Ovary (tissue), 9 donors: ENCODE results near the gene TXNDC17. TPM values are rescaled to one million over a fixed set of nuclear protein-coding genes. Genes with fewer than 3 reads are reported as not detected.

Experiments
- DNase-seq, 5 donors: peaks; one replicate each; pipeline ENCODE4 v3.0.0-alpha.2; 2019 to 2020
- H3K27ac ChIP-seq, 2 donors: fragments of 200-600 bp; one replicate each; pipeline versions ENCODE4 v1.5.1 to v1.8.0; 2019 to 2022
- H3K27me3 ChIP-seq: fragments of 200-600 bp; one replicate; pipeline ENCODE4 v1.8.0; 2022
- H3K36me3 ChIP-seq: fragments of 200-600 bp; sonication (generic); one replicate; pipeline ENCODE4 v1.5.1; 2019
- H3K4me1 ChIP-seq: one replicate; pipeline ENCODE4 v1.8.1; 2013; ENCODE audit warnings: mild to moderate bottlenecking, moderate library complexity; ENCODE audit not compliant: insufficient read depth
- H3K4me3 ChIP-seq: fragments of 200-600 bp; sonication (generic); one replicate; pipeline ENCODE4 v1.5.1; 2017
- H3K9me3 ChIP-seq, 2 donors: fragments of 200-600 bp in 1 of 2; sonication (generic) in 1 of 2; one replicate each; pipeline versions ENCODE4 v1.5.1 to v1.8.1; 2013 to 2019; ENCODE audit warnings: mild to moderate bottlenecking in 1 of 2, moderate library complexity in 1 of 2
- EP300 ChIP-seq: sonication (generic); formaldehyde crosslinking; IDR thresholded peaks from one replicate; pipeline ENCODE4 v1.6.1; 2017; ENCODE audit warnings: antibody characterized with exemption
- POLR2A ChIP-seq: fragments of 450-650 bp; IDR thresholded peaks from one replicate; pipeline ENCODE4 v1.6.1; 2017; ENCODE audit warnings: antibody characterized with exemption, mild to moderate bottlenecking, moderate library complexity
- WGBS, 3 donors: extraction: QIAGEN DNeasy Blood & Tissue Kit in 1 of 3; methylation state at CpG; one replicate each; pipeline versions ENCODE4 v1.1.5 to v1.1.7; 2013 to 2017; 5-methylcytosine and 5-hydroxymethylcytosine counted together
- intact Hi-C, 4 donors: fragments of 100-400 bp; cut with DNase I; formaldehyde crosslinking; loops; one replicate each; pipeline versions ENCODE4 v1.11.0 to v1.15.1; 2022 to 2023
- polyA plus RNA-seq, 2 donors: library from polyadenylated mRNA; stranded (reverse); fragments of 200-250 nt in 1 of 2; fragments of 350-450 nt in 1 of 2; fragmentation: Illumina TruSeq in 1 of 2; extraction: RNeasy Lipid Tissue Mini Kit (QIAGEN cat#74804) in 1 of 2; gene quantifications; one replicate each; pipeline ENCODE4 v1.2.3, GENCODE V29; 2013 to 2014
- total RNA-seq, 7 donors: library from RNA; depleted of rRNA in 2 of 7; stranded (reverse); fragments of >200 nt in 2 of 7; fragmentation: NEBNext Ultra II Directional in 3 of 7; extraction: Animal tissue kit (Norgen Biotek cat#: 25700) in 3 of 7; gene quantifications; one replicate each; pipeline versions ENCODE4 v1.1.0 to v1.2.4, GENCODE V29; 2016 to 2023
- TF ChIP-seq, protein P1 (sequence below), 3 donors: fragments of 450-650 bp in 2 of 3; fragments of 200-600 bp in 1 of 3; IDR thresholded peaks; one replicate each; pipeline versions ENCODE4 v1.5.1 to v1.8.0; 2016 to 2022; ENCODE audit warnings: antibody characterized with exemption in 3 of 3, mild to moderate bottlenecking in 1 of 3
- donor health status: DM: no; HTN: no; CAD: no; lungs with moderate emphysema.
- donor health status: DM: no; HTN: no; CAD: no.
- donor health status: Bipolar disorder and iron deficiency.
- donor health status: DM: yes; HTN: yes; CAD: no.
- donor health status: DM: no; HTN: no; CAD: no.
- donor health status: DM: yes; HTN: yes; CAD: no.

TXNDC17 gene
- total and polyA plus RNA-seq, 9 donors: 19.0 to 104 (median 41.3) TPM

DNA sequence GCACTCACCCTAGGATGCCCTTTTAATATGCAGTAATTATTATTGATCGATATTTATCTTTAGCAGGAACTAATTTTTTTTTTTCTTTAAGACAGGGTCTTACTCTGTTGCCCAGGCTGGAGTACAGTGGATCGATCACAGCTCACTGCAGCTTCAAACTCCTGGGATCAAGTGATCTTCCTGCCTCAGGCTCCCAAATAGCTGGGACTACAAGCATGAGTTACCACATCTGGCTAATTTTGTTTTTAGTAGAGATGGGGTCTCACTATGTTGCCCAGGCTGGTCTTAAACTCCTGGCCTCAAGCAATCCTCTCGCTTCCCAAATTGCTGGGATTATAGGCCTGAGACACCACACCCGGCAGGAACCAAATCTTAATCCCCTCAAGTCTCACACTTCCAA is 29.6 kb upstream of the TXNDC17 start:
- Histone ChIP-seq H3K27ac (no peak overlapping the region), H3K36me3 (no peaks in the 10 kb centered on the region)

DNA sequence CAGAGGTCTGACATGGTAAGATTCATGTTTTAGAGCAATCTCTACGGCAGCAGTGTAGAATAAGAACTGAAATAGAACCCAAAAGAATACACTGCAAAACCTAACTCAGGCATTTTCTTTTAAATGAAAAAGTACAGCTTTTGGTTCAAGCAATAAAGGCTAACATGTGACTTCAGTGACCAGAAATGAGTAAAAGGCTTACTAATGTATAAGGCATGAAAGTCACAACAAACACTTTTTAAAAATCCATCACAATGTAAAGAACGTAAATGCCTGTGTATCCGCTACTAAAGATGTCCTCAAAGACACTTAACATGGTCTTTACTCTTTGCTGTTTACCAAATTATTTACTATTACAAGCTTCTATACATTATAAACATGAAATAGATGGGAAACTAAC is 16.9 kb upstream of the TXNDC17 start:
- Histone ChIP-seq H3K4me1 (no peaks in the 10 kb centered on the region), H3K9me3 (no peaks in the 10 kb centered on the region), H3K27ac (no peak overlapping the region), H3K4me3 (no peak overlapping the region), H3K27me3 (no peaks in the 10 kb centered on the region), H3K36me3 (no peaks in the 10 kb centered on the region)
- intact Hi-C loops: no loop called here
- no peak for TF ChIP-seq POLR2A
- TF ChIP-seq, protein P1, sequence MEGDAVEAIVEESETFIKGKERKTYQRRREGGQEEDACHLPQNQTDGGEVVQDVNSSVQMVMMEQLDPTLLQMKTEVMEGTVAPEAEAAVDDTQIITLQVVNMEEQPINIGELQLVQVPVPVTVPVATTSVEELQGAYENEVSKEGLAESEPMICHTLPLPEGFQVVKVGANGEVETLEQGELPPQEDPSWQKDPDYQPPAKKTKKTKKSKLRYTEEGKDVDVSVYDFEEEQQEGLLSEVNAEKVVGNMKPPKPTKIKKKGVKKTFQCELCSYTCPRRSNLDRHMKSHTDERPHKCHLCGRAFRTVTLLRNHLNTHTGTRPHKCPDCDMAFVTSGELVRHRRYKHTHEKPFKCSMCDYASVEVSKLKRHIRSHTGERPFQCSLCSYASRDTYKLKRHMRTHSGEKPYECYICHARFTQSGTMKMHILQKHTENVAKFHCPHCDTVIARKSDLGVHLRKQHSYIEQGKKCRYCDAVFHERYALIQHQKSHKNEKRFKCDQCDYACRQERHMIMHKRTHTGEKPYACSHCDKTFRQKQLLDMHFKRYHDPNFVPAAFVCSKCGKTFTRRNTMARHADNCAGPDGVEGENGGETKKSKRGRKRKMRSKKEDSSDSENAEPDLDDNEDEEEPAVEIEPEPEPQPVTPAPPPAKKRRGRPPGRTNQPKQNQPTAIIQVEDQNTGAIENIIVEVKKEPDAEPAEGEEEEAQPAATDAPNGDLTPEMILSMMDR (IDR thresholded peaks at IDR 0.05): no peak
- TF ChIP-seq EP300: no peak
- no peak for DNase-seq
- WGBS, 3 donors: 96% methylated on average over 3 of the region's 3 CpGs

More for the DNA sequence above, 29.6 kb upstream of the TXNDC17 start:
- no peaks in the 10 kb centered on the region for H3K9me3 ChIP-seq
- H3K27me3 ChIP-seq: no peaks in the 10 kb centered on the region
- no peak for TF ChIP-seq EP300
- TF ChIP-seq, protein P1 (IDR thresholded peaks at IDR 0.05): no peak
- no peak for TF ChIP-seq POLR2A
- intact Hi-C loops: no loop called here
- peaks cover 4% of the 10 kb centered on the region for H3K4me1 ChIP-seq
- no peak overlapping the region for H3K4me3 ChIP-seq
- WGBS, 3 donors: 77 to 91% (median 82%) methylated on average over 4 of the region's 4 CpGs
- DNase-seq: no peak

DNA sequence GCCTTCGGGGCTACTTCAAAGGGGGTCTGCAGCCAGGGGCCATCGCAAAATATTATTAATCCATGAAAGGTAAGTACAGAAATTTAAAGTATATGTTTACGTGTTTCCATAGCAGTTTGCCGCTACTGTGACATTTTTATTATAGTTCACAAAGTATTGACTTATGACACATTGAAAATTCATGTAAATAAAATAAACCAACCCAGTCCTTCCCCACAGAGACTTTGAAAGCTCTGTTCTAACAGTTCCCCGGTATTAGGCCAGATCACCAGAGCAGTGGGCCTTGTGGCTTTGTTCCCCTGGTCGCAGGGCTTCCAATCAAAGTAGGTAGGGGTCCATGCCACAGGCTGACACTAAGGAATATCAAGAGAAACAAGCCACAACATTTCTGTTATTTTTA is 14.2 kb upstream of the TXNDC17 start:
- no peak for TF ChIP-seq EP300
- TF ChIP-seq POLR2A: no peak
- TF ChIP-seq, protein P1 (IDR thresholded peaks at IDR 0.05): no peak
- DNase-seq: no peak
- Histone ChIP-seq H3K36me3 (no peaks in the 10 kb centered on the region), H3K27ac (no peak overlapping the region), H3K4me3 (no peak overlapping the region), H3K4me1 (no peaks in the 10 kb centered on the region), H3K27me3 (no peaks in the 10 kb centered on the region), H3K9me3 (no peaks in the 10 kb centered on the region)
- intact Hi-C loops: no loop called here
- 93 to 97% (median 96%) methylated on average over 6 of the region's 6 CpGs for WGBS, 3 donors

DNA sequence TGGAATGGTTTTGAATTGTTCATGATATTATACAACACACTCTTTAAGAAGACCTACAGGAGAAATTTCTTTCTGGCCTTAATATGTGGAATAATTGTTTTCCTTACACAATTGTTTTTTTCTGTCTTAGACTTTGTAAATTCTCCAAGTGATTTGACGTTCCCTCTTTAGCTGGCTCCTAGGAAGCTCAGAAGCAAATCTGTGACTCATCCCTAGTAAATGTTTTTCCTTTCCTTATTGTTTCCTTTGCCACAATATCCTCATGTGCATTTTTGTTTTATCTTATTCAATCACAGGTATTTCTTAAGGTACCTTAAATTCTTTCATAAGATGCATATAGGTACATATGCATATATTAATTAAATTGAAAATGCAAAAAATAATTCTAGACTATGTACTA is 13.8 kb upstream of the TXNDC17 start:
- no peaks in the 10 kb centered on the region for H3K9me3 ChIP-seq
- no peak for DNase-seq
- H3K4me3 ChIP-seq: no peak overlapping the region
- H3K4me1 ChIP-seq: no peaks in the 10 kb centered on the region
- no peaks in the 10 kb centered on the region for H3K27me3 ChIP-seq
- intact Hi-C loops: no loop called here
- WGBS, 3 donors: 39 to 44% (median 44%) methylated on average over 1 of the region's 1 CpG
- H3K27ac ChIP-seq: no peak overlapping the region
- H3K36me3 ChIP-seq: no peaks in the 10 kb centered on the region
- no peak for TF ChIP-seq POLR2A
- TF ChIP-seq, protein P1 (IDR thresholded peaks at IDR 0.05): no peak
- no peak for TF ChIP-seq EP300
